HG02943 (cell line): ENCODE data around the gene TMEM106A.
"Not testable (repeated sequence)": the region's sequence is repeated elsewhere in the genome, so short reads cannot be mapped to it uniquely, and the experiment has no call there.

Source experiments
- ATAC-seq: cut with Tn5 transposase; IDR thresholded peaks from one replicate; pipeline ENCODE4 v1.9.1; 2021; ENCODE audit warnings: mild to moderate bottlenecking, low read depth, moderate library complexity; ENCODE audit not compliant: unreplicated experiment

TMEM106A gene

GRCh38 chr17:43211480-43212402 is at the start of gene TMEM106A:
TMEM106A (plus strand) TSS chr17:43211875; CDS start chr17:43213042, 1,167 bp downstream.
- ATAC-seq, result no peak

GRCh38 chr17:43165971-43166370 is 45.7 kb upstream of the TMEM106A start:
- ATAC-seq, result not testable (repeated sequence)

GRCh38 chr17:43169561-43170139 is 42.0 kb upstream of the TMEM106A start:
- ATAC-seq, result peak; percentile 34

GRCh38 chr17:43170140-43170765 is 41.4 kb upstream of the TMEM106A start:
- ATAC-seq, result peak; percentile 61

GRCh38 chr17:43170766-43171585 is 40.7 kb upstream of the TMEM106A start, which contains the start of gene NBR1:
NBR1 (plus strand) TSS chr17:43171214; CDS start chr17:43175800, 4,586 bp downstream.
- ATAC-seq, result peak; percentile 87

GRCh38 chr17:43171586-43172487 is 39.8 kb upstream of the TMEM106A start:
- no peak for ATAC-seq

GRCh38 chr17:43175213-43176118 is 36.2 kb upstream of the TMEM106A start:
- ATAC-seq, result no peak

- no peak for ATAC-seq
Measured at GRCh38 chr17:43176119-43176570, 35.5 kb upstream of the TMEM106A start.

- ATAC-seq, result no peak
Measured at GRCh38 chr17:43183921-43184320, 27.8 kb upstream of the TMEM106A start.

GRCh38 chr17:43186656-43187055 is 25.0 kb upstream of the TMEM106A start:
- not testable (repeated sequence) for ATAC-seq

GRCh38 chr17:43193251-43193650 is 18.4 kb upstream of the TMEM106A start:
- ATAC-seq, result no peak

- no peak for ATAC-seq
Measured at GRCh38 chr17:43199633-43200032, 12.0 kb upstream of the TMEM106A start.

GRCh38 chr17:43200127-43200526 is 11.5 kb upstream of the TMEM106A start:
- no peak for ATAC-seq

GRCh38 chr17:43203013-43203412 is 8.7 kb upstream of the TMEM106A start:
- not testable (repeated sequence) for ATAC-seq

- no peak for ATAC-seq
Measured at GRCh38 chr17:43210576-43210975, 1.1 kb upstream of the TMEM106A start.

GRCh38 chr17:43211123-43211479 is 574 bp upstream of the TMEM106A start:
- ATAC-seq, result no peak

GRCh38 chr17:43212641-43213490 is 1.2 kb downstream of the TMEM106A start:
- no peak for ATAC-seq
